KG1 (cell line): ENCODE results near the gene SPAG4.
A peak's percentile ranks its signal among the peaks of the same experiment; 100 is the strongest.

Source experiments
- DNase-seq: peaks from one replicate; lab custom pipeline; 2025; lab: John Stamatoyannopoulos, UW

SPAG4 gene

GRCh38 chr20:35599776-35600120 is 15.9 kb upstream of the SPAG4 start:
- DNase-seq: no peak

GRCh38 chr20:35600176-35600992 is 15.2 kb upstream of the SPAG4 start:
- no peak for DNase-seq

- peak; percentile 46 for DNase-seq
Measured at GRCh38 chr20:35600993-35601973, 14.3 kb upstream of the SPAG4 start.

- DNase-seq: no peak
Measured at GRCh38 chr20:35601990-35602389, 13.6 kb upstream of the SPAG4 start.

GRCh38 chr20:35602851-35603495 is 12.7 kb upstream of the SPAG4 start:
- DNase-seq: no peak

DNA sequence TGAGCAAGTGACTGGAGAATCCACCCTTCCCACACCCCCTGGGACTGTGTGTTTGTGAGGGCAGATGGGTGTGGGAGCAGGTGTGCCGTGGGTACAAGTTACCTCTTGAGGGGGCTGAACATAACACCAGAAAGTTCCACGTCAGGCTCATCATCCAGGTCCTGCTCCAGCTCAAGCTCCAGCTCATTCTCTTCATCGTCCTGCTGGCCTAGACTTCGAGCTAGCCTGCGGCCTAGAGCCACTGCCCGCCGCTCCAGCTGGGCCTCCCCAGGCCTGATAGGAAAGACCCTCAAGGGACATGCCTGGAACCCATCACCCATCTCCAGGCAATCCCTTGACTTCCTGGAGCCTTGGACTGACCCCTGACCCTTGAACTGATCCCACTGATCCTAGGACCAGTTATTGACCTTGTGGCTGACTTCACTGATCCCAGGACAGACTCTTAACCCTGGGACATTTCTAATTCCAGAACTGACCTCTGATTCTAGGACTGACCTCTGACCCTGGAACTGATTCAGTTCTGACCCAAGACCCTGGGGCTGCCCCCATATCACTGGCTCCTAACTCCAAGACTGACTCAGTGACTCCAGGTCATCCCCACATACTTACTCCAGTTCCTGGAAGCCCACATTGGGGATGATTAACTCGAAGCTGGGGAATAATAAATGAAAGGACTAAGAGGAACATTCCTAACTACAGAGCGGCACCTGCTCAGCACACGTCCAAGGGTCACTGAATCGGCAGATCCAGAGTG is 11.8 kb upstream of the SPAG4 start:
- no peak for DNase-seq

DNA sequence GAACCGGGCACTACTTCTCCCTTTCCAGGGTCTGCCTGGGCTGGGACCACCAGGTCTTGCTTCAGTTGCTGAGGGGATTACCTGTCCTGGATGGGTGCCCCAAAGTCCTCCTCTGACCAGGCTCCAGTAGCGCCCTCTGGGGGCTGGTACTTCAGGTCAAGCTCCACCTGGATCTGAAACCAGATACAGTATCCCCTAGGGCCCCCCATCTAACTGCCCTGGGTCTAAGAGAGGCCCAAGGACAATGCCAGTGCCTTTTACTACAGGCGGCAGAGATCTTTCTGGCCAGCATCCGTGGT is 11.2 kb upstream of the SPAG4 start:
- no peak for DNase-seq

DNA sequence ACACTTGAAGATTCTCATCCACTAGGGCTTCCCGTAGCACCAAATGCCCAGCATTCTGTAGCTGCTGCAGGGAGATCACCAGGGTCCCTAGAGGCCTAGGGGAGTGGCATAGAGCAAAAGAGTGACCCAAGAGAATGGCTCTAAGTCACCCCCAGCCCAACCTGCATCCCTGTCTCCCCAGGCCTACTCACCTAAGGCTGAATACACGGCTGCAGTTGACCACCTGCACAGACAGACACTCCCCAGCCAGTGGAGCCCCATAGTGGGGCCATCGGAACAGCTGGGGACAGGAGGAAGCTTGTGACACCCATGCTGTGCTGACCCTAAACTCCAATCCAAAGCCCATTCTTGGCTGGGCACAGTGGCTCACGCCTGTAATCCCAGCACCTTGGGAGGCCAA is 9.5 kb upstream of the SPAG4 start:
- no peak for DNase-seq

- no peak for DNase-seq
Measured at GRCh38 chr20:35607003-35607735, 8.5 kb upstream of the SPAG4 start.

GRCh38 chr20:35610833-35611427 is 4.7 kb upstream of the SPAG4 start:
- no peak for DNase-seq

DNA sequence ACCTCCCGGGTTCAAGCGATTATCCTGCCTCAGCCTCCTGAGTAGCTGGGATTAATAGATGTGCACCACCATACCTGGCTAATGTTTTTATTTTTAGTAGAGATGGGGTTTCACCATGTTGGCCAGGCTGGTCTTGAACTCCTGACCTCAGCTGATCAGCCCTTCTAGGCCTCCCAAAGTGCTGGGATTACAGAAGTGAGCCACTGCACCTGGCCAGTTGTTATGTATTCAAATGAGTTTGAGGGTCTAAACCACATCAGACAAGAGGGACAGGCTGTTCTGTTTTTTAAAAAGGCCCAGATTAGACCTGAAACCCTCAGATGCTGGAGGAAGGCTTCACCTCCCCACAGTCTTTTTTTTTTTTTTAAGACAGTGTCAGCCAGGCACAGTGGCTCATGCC is 4.1 kb upstream of the SPAG4 start:
- no peak for DNase-seq

DNA sequence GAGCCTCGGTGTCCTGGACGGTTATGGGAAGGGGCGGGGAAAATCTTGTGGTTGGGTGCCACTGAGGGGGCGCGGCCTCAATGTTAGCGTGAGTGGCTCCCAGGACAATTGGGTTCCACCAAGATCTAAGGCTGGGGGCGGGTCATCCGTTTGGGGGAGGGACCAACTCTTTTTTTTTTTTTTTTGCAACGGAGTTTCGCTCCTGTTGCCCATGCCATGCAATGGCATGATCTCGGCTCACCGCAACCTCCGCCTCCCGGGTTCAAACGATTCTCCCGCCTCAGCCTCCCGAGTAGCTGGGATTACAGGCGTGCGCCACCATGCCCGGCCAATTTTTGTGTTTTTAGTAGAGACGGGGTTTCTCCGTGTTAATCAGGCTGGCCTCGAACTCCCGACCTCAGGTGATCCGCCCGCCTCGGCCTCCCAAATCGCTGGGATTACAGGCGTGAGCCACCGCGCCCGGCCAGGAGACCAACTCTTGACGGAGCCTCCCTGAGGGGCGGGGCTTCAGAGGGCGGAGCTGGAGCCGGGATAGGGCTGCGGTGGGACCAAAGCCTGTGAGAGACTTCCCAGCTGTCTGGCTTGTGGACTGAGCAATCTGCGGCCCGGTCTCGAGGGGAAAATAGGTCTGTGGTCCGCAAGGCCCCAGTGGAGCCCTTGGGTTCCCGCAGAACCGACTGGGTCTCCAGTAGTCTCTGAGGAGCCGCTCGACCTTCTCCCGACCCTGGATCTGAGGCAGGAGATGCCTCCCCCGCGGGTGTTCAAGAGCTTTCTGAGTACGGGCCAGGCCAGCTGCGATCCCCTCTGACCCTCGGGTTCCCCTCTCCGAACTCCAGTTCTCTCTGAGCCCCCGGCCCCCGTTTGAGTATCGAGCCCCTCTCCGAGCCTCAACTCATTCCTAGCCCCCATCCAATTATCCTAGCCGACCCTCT is 1.1 kb downstream of the SPAG4 start:
- no peak for DNase-seq

DNA sequence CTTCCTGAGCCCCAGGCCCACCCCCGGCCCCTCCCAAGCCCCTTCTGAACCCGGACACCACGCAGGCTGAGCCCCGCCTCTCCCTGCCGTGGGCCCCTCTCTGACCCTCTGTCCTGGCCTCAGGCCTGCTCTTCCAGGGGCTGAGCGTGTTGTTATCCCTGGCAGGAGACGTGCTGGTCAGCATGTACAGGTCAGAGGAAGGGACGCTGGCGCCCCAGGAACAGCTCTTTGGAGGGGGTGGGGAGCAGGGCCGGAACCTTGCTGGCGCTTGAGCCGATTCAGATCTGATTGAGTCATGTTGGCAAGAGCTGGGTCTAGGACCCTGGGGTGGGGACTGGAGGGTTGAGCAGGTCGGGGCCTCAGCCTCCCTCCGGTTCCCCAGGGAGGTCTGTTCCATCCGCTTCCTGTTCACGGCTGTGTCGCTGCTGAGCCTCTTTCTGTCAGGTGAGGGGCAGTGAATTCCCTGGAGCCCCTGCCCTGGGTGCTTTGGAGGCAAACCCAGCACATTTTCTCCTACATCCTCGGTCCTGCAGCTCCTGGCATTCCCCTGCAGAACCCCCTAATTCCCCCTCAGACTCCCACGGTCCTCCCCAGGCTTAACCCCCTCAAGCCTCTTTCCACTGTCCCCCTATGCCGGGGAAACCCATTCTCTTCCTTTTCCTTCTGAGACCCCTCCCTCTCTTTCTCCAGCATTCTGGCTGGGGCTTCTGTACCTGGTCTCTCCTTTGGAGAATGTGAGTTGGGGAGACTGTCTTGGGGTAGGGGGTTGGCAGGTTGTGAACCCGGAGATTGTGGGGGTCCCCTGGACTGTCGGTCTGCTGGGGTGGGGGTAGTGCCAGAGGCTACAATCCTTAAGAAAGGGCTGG is 2.0 kb downstream of the SPAG4 start:
- DNase-seq: no peak

GRCh38 chr20:35618263-35619131 is 2.9 kb downstream of the SPAG4 start:
- no peak for DNase-seq

DNA sequence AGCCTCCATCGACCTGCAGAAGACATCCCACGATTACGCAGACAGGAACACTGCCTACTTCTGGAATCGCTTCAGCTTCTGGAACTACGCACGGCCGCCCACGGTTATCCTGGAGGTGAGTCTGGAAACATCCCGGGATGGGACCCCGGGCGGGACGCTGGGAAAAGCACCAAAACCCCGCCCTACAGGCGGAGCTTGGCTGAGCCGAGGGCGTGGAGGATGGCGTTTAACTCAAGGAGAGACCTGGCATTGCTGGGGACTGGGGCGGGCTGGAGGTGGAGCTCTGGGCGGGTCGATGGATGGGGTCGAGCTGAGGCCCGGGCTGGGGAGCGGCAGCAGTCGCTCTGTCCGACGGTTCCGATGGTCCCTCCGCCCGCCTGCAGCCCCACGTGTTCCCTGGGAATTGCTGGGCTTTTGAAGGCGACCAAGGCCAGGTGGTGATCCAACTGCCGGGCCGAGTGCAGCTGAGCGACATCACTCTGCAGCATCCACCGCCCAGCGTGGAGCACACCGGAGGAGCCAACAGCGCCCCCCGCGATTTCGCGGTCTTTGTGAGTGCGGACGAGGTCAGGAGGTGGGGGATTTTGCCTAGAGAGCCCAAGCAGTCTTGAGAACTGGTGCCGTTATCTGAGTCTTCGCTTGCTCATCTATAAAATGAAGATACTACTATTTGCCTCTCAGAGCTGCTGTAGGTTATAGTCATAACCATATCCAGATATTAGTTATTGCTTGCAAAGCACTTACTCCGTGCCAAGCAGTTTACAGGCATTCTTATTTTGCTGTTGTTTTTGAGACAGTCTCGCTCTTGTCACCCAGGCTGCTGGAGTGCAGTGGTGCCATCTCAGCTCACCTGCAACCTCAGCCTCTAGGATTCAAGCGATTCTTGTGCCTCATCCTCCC is 3.8 kb downstream of the SPAG4 start:
- DNase-seq: peak; percentile 59

DNA sequence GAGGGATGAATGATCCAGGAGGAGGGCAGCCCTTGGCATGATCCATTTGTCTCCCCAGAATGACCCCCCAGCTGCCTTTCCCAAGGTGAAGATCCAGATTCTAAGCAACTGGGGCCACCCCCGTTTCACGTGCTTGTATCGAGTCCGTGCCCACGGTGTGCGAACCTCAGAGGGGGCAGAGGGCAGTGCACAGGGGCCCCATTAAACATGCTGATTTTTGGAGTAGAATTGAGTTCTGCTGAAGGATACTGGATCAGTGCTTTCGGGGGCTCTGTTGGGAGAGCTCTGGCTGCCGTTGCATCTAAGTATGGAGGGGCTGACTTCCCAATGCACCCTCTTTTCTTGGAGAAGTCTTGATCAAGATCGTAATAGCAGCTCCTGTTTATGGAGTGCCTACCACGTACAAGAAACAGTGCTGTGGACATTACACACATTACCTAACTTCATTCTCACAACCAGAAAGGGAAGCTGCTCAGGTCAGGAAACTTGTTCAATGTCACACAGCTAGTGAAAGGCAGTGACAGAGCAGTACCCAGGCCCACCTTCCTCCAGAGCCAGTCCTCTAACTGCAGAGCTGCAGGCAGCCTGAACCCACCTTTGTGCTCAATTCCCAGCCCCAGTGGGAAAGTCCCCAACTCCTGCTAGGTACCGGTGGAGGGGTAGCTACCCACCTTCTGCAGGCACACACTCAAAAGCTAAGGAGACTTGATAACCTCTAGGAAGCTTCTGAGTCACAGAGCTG is 5.4 kb downstream of the SPAG4 start:
- DNase-seq: no peak
